ENCODE data around the gene TGFA.

Gene TGFA

DNA sequence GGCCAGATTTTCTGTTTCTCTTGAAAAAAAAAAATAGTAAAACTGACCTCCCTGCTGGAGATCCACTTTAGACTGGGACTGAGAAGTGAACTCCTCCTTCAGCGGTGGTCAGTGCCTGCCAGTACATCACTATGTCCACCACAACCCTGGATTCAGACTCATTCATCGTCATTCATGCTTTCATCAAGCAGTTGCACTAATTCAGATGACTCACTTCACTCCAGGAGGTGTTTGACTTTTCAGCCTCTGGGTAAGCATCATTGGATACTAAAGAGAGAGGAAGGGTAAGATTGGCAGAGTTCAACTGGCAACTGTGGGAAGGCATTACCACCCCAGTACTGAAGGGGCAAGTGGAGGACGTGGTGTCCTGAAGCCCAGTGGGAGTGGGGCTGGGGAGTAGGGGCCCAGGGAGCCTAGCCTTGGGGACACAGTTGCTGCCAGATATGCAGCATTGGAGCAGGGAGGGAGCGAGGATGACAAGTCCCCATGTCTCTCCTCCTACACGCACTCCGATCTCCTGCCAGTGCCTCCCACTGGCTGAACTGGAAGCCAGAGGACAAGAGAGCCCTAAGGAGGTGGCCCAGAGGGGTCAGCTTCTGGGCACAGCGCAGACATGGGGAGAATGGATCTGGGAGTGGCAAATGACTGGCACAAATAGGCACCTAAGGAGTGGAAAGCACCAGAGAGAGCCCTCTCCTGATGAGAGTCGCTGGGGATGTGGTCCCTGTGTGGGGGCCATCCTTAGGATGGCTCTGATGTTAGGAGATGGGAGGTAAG, 111.1 kb downstream of the TGFA start:
- Histone ChIP-seq H3K9ac (ENCODE audit: low read depth, low read length) (no peak overlapping the region), H3K4me1 (ENCODE audit: insufficient read depth, low read length) (no peaks in the 10 kb centered on the region), H3K36me3 (ENCODE audit: insufficient read depth, low read length) (no peaks in the 10 kb centered on the region), H3K9me3 (ENCODE audit: control insufficient read depth, insufficient read depth, low read length) (no peaks in the 10 kb centered on the region)

DNA sequence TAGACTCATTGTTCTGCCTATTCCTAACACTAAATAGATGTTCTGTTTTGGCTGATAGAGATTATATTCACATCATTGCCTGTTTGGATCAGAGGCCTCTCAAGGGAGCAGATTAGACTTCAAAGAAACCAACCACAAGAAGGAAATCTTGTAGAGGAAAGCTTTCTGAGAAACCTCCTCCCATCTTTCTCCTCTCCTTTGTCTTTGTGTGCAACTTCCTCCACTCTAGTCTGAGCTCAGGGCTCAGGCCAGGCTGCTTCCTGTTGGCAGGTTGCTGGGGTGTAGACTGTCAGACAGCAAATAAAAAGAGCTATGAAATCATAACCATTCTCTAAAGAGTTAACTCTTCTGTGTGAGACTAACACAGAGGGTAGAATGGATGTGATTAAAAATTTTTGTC, 113.0 kb downstream of the TGFA start:
- Histone ChIP-seq H3K4me1 (ENCODE audit: insufficient read depth, low read length) (no peaks in the 10 kb centered on the region), H3K9me3 (ENCODE audit: control insufficient read depth, insufficient read depth, low read length) (no peaks in the 10 kb centered on the region), H3K36me3 (ENCODE audit: insufficient read depth, low read length) (no peaks in the 10 kb centered on the region), H3K9ac (ENCODE audit: low read depth, low read length) (no peak overlapping the region)

DNA sequence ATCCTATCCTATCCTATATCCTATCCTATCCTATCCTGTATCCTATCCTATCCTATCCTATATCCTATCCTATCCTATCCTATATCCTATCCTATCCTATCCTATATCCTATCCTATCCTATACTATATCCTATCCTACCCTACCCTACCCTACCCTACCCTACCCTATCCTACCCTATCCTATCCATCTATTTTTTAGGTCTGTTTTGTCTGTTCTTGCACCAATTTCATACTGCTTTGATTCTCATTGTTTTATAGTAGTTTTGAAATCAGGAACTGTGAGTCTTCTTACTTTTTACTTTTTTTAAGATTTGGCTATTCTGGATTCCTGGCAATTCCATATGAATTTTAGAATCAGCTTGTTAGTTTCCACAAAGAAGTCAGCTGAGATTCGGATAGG, 118.5 kb downstream of the TGFA start:
- Histone ChIP-seq H3K4me1 (ENCODE audit: insufficient read depth, low read length) (no peaks in the 10 kb centered on the region), H3K9ac (ENCODE audit: low read depth, low read length) (no peak overlapping the region), H3K36me3 (ENCODE audit: insufficient read depth, low read length) (no peaks in the 10 kb centered on the region), H3K9me3 (ENCODE audit: control insufficient read depth, insufficient read depth, low read length) (no peaks in the 10 kb centered on the region)

DNA sequence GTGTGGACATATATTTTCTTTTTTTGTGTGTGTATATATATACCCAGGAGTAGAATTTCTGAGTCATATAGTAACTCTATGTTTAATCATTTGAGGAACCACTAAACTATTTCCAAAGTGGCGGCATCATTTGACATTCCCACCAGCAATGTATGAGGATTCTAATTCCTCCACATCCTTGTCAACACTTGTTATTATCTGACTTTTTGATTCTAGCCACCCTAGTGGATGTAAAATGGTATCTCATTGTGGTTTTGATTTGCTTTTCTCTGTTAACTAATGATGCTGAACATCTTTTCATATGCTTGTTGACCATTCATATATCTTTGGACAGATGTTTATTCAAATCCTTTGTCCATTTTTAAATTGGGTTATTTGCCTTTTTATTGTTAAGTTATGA, 120.3 kb downstream of the TGFA start:
- H3K9me3 ChIP-seq (ENCODE audit: control insufficient read depth, insufficient read depth, low read length), result no peaks in the 10 kb centered on the region
- no peak overlapping the region for H3K9ac ChIP-seq (ENCODE audit: low read depth, low read length)
- H3K36me3 ChIP-seq (ENCODE audit: insufficient read depth, low read length), result no peaks in the 10 kb centered on the region
- no peaks in the 10 kb centered on the region for H3K4me1 ChIP-seq (ENCODE audit: insufficient read depth, low read length)

DNA sequence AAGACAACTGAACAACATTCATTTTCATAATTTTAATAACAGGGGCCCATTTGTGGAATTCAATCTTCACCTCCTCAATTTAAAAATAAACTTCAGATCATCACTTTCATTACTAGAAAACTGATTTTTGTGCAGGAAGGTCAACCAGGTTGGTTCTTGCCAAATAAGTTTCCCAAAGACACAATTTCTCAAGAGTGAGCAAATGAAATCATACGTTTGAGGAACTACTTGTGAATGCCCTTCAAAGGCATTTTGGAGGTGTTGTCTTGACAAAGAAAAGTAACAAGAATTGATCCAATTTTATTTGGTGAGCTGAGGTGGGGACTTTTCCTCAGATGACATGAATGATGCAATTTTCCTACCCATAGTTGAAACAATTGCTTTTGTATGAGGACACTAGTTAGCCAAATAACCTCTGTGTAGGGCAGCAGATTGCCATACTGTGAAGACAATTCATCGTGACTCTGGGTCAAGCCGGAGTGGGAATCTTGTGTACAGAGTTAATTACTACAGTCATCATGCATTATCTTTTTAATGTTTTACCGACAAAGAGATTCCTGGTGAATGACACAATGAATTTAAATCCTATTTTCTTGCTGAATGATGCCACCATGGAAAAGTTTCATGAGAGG, 121.8 kb downstream of the TGFA start:
- Histone ChIP-seq H3K9ac (ENCODE audit: low read depth, low read length) (no peak overlapping the region), H3K9me3 (ENCODE audit: control insufficient read depth, insufficient read depth, low read length) (no peaks in the 10 kb centered on the region), H3K36me3 (ENCODE audit: insufficient read depth, low read length) (no peaks in the 10 kb centered on the region), H3K4me1 (ENCODE audit: insufficient read depth, low read length) (no peaks in the 10 kb centered on the region)

DNA sequence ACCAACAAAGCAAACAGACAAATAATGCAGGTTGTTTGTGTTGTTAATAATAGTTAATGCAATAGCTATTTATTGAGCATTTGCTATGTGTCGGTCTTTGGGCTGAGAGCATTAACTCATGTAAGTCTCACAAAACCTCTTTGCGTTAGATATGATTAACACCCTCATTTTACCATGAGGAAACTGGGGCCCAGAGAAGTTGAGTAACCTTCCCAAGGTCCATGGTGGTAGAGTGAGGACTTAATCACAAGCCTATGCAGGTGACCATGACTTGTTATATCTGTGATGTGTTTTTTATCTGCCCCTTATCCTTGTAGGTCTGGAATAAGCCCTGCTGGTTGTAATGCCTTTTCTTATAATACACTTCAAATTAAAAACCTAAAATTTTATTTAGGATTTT, 127.3 kb downstream of the TGFA start:
- Histone ChIP-seq H3K4me1 (ENCODE audit: insufficient read depth, low read length) (no peaks in the 10 kb centered on the region), H3K36me3 (ENCODE audit: insufficient read depth, low read length) (no peaks in the 10 kb centered on the region), H3K9me3 (ENCODE audit: control insufficient read depth, insufficient read depth, low read length) (no peaks in the 10 kb centered on the region), H3K9ac (ENCODE audit: low read depth, low read length) (no peak overlapping the region)

DNA sequence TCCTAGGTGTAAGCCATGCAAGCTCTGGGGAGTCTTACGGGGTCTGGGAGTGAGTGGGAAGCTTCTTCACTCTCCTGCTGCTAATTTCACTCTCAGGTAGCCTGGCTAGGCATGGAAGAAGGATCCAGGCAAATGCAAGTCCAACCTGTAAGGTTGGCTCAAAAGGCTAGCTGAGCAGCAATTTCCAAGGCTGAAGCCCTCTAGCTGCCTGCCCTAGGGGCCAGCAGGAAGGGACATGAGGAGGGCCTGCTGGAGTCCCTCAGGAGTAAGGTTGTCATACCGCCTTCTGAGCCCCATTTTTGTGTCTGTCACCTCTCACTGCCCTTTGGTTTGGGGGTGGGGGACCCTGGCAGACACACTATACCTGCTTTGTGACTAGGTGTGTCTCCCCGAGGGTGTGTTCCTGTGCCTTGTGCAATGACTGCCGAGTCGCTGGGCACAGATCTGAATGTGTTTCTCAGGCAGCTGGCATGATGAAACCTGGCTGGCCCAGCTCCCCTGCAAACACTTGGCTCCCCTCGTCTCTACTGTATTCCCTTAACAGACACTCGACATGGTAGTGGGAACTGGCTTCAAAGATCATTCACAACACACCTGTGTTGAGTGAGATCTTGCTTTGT, 127.8 kb downstream of the TGFA start:
- H3K4me1 ChIP-seq (ENCODE audit: insufficient read depth, low read length), result no peaks in the 10 kb centered on the region
- no peaks in the 10 kb centered on the region for H3K36me3 ChIP-seq (ENCODE audit: insufficient read depth, low read length)
- H3K9ac ChIP-seq (ENCODE audit: low read depth, low read length), result no peak overlapping the region
- no peaks in the 10 kb centered on the region for H3K9me3 ChIP-seq (ENCODE audit: control insufficient read depth, insufficient read depth, low read length)

DNA sequence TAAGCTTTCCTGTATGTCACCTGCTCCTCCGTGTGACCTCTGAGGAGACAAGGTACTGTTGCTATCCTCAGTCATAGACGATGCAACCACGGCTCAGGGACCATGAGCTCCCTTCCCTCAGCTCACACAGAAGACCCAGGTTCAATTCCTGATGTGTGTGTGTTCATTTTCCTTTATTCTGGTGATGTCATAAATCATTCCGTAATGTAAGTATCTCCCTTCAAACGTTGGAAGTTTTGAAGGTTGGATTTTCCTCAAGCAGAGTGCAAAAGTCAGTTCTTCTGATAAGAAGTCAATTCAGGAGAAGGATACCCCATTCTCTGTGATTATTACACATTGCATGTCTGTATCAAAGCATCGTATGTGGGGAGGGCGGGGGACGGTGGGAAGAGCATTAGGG, 132.9 kb downstream of the TGFA start:
- no peaks in the 10 kb centered on the region for H3K4me1 ChIP-seq (ENCODE audit: insufficient read depth, low read length)
- no peaks in the 10 kb centered on the region for H3K36me3 ChIP-seq (ENCODE audit: insufficient read depth, low read length)
- no peak overlapping the region for H3K9ac ChIP-seq (ENCODE audit: low read depth, low read length)
- no peaks in the 10 kb centered on the region for H3K9me3 ChIP-seq (ENCODE audit: control insufficient read depth, insufficient read depth, low read length)

DNA sequence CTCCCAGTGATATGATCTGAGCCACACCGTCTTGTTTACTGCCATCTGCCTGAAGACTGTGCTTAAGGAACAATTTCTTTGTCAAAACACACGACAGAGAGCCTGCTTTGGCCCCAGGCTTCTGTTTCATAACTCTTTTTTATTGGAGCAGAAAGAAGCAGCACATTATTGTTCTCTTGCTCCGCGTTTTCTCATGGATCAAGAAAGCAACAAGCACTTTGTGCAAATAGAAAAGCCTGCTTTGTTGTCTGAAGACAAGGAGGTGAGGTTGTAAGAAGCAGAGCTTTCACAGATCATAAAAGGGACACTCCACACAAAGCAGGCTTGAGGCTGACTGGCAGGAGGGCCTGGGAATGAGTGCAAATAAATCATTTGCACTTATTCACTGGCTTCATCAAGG, 133.5 kb downstream of the TGFA start:
- Histone ChIP-seq H3K9ac (ENCODE audit: low read depth, low read length) (no peak overlapping the region), H3K9me3 (ENCODE audit: control insufficient read depth, insufficient read depth, low read length) (no peaks in the 10 kb centered on the region)

DNA sequence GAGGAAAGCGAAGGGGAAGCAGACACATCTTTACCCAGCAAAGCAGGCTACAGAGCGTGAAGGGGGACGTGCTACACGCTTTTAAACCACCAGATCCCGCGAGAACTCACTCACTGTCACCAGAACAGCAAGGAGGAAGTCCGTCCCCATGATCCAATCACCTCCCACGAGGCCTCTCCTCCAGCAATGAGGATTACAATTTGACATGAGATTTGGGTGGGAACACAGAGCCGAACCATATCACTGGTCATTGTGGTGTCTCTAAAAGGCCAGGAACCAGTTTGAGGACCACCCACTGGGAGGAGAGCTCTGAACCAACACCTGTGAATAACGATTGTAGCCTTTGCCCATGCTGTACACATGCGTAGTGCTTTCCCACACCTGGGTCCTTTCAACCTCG, 135.1 kb downstream of the TGFA start:
- H3K9ac ChIP-seq (ENCODE audit: low read depth, low read length), result no peak overlapping the region

More for the DNA sequence above, 133.5 kb downstream of the TGFA start:
- Histone ChIP-seq H3K4me1 (ENCODE audit: insufficient read depth, low read length) (no peaks in the 10 kb centered on the region), H3K36me3 (ENCODE audit: insufficient read depth, low read length) (no peaks in the 10 kb centered on the region)

DNA sequence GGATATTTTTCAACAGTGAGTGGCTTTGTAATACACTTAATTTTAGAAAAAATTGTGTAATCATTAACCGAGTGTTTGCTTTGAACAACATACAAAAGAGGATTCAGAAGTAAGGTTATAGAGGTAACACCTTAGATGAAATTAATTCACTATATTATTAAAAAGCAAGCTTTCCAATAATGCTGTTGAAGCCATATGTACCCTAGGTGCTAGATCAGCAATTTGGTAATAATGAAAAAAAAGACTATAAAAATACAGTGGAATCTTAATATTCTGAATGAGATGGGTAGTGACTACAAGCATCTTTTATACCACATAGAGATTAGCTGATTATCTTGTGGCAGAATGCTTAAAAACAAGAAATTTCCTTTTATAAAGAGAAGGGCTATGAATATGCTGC, 136.6 kb downstream of the TGFA start:
- Histone ChIP-seq H3K36me3 (ENCODE audit: insufficient read depth, low read length) (no peaks in the 10 kb centered on the region), H3K9me3 (ENCODE audit: control insufficient read depth, insufficient read depth, low read length) (no peaks in the 10 kb centered on the region), H3K9ac (ENCODE audit: low read depth, low read length) (no peak overlapping the region), H3K4me1 (ENCODE audit: insufficient read depth, low read length) (no peaks in the 10 kb centered on the region)

More for the DNA sequence above, 135.1 kb downstream of the TGFA start:
- Histone ChIP-seq H3K36me3 (ENCODE audit: insufficient read depth, low read length) (no peaks in the 10 kb centered on the region), H3K4me1 (ENCODE audit: insufficient read depth, low read length) (no peaks in the 10 kb centered on the region), H3K9me3 (ENCODE audit: control insufficient read depth, insufficient read depth, low read length) (no peaks in the 10 kb centered on the region)

DNA sequence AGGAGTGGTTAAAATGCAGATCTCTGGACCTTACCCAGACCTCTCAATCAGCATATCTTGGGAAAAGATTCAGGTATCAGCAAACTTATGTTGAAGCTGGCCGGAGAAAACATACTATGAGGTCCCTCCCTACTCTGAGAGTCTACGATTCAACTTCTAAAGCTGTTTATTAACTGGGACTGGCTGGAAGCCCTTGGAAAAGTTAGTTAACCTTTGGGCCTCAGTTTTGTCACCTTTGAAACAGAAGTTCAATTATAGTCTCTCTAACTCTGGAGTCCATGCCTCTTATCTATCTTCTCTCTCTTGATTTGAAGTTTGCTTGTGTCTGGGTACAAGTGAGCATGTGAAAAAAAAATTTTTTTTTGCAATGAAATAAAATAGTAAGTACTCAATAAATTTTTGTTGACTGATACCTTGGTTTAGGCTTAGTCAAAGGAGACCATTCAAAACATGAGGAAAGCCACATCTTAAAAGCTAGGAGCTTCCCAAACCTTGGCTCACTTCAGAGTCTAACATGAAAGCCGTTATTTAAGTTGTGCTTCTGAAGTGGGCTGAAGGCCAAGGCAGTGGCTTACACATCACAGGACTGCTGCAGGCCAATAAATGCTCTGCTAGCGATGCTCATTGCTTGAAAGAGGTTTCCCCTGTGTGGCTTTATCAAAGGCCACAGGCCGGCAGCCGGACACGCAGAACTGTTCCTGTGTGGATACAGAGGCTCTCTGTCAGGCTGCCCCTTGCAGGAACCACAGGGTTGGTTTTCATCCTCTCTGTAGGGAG, 141.1 kb downstream of the TGFA start:
- Histone ChIP-seq H3K9me3 (ENCODE audit: control insufficient read depth, insufficient read depth, low read length) (no peaks in the 10 kb centered on the region), H3K9ac (ENCODE audit: low read depth, low read length) (no peak overlapping the region), H3K36me3 (ENCODE audit: insufficient read depth, low read length) (no peaks in the 10 kb centered on the region), H3K4me1 (ENCODE audit: insufficient read depth, low read length) (no peaks in the 10 kb centered on the region)

DNA sequence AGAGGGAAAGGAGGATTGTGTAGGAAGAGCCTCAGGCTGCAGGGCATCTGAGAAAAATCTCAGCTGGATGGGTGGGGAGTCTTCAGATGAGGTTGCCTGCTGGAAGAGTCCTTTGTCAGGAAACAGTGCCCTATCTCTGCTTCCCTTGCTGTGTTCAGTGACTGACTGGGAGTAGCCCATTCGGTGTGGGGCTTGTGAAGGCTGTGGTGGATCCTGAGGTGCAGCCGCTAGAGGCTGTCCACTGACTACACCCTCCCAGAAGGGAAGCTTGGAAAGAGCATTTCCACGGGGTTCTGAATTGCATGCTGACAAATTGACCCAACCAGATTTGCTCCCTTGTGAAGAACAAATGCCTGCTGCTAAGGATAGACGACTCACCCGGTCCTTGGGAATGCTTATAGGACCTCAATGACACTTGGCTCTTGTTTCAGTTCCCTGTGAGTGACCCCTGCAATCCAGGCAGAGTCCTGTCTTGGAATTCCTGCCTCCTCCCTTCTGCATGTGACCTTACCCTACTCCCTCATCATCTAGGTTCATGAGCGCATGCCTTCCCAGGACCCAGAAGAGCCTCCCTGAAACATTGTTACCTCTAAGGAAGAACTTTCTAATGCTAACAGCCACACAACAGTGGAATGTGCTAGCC, 142.0 kb downstream of the TGFA start:
- no peaks in the 10 kb centered on the region for H3K4me1 ChIP-seq (ENCODE audit: insufficient read depth, low read length)
- no peaks in the 10 kb centered on the region for H3K9me3 ChIP-seq (ENCODE audit: control insufficient read depth, insufficient read depth, low read length)
- no peak overlapping the region for H3K9ac ChIP-seq (ENCODE audit: low read depth, low read length)
- H3K36me3 ChIP-seq (ENCODE audit: insufficient read depth, low read length), result no peaks in the 10 kb centered on the region
